NCI-H82 (cell line): Measurements from ENCODE around the gene WASF2.

Experiments
- DNase-seq: peaks from one replicate; lab custom pipeline; 2025; lab: John Stamatoyannopoulos, UW

WASF2 gene

GRCh38 chr1:27377760-27378495 lies 112.0 kb downstream of the WASF2 start:
- no peak for DNase-seq

GRCh38 chr1:27374362-27375086 lies 115.4 kb downstream of the WASF2 start, which contains the start of gene FCN3:
FCN3 (minus strand) TSS chr1:27374824; CDS start chr1:27374818, 6 bp downstream.
- no peak for DNase-seq

- DNase-seq: peak; percentile 39
These were observed 116.9 kb downstream of the WASF2 start for GRCh38 chr1:27372808-27373690.

GRCh38 chr1:27372022-27372807 lies 117.8 kb downstream of the WASF2 start:
- DNase-seq: no peak

DNA sequence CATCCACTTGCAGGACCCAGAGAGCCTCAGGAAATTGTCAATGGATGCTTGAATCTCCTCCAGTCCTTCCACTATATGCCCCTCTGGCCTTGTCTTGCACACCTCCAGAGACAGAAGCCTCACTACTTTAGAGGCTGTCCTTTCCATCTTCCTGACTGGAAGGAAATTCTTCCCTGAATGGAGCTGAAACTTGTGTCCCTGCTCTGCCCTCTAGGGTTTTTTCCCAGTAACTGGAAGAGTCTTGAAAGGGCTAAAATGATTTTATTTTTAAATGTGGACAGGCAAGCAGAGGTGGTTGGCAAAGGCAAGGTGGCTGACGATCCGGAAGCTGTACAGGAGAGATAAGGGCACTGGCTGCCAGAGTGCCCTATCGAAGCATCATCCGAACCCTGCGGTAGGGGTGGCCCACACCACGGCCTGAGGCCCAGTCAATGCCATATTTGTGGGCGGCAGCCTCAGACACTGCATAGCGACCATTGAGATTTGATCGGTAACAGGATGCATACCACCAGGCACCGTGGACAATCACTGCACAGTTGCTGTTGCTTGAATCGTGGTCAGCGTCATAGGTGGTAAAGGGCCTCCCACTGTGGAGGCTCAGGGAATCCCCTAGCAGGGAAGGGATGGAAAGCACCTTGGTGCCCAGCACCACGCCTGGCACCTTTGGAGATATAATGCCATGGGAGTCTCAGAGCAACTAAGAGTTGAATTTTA lies 120.9 kb downstream of the WASF2 start:
- DNase-seq: peak; percentile 31

GRCh38 chr1:27367160-27367650 lies 122.8 kb downstream of the WASF2 start:
- DNase-seq: no peak

GRCh38 chr1:27366411-27367159 lies 123.4 kb downstream of the WASF2 start, which contains the start of gene MAP3K6:
MAP3K6 (minus strand) TSS chr1:27366961; CDS start chr1:27366597, 364 bp downstream.
- DNase-seq: peak; percentile 91

- peak; percentile 90 for DNase-seq
These were observed 123.9 kb downstream of the WASF2 start for GRCh38 chr1:27366113-27366410.

GRCh38 chr1:27365372-27366112 lies 124.4 kb downstream of the WASF2 start:
- peak; percentile 96 for DNase-seq

GRCh38 chr1:27364696-27365371 lies 125.1 kb downstream of the WASF2 start:
- no peak for DNase-seq

- no peak for DNase-seq
These were observed 125.9 kb downstream of the WASF2 start for GRCh38 chr1:27363766-27364695.

- DNase-seq: no peak
These were observed 128.4 kb downstream of the WASF2 start for GRCh38 chr1:27361553-27361952.

DNA sequence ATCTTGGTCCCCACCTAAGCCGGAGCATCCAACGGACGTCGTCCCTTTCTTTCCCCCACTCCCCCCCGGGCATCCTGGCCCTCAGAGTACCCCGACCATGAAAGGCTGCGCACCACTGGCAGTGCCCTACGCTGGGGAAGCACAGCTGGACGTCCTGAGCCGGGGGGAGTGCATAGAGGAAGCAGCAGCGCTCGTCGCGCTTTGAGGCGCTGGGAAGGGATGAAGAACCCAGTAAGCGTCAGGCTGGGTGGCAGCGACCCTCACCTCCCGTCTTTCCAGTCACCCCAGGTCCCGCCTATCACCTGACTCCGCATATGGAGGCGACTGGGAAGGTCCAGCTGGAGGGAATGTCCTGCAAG lies 128.9 kb downstream of the WASF2 start:
- DNase-seq: no peak

GRCh38 chr1:27360159-27361043 lies 129.6 kb downstream of the WASF2 start:
- DNase-seq: no peak

- DNase-seq: no peak
These were observed 130.2 kb downstream of the WASF2 start for GRCh38 chr1:27359822-27360158.

- no peak for DNase-seq
These were observed 131.0 kb downstream of the WASF2 start for GRCh38 chr1:27358928-27359313.
